ENCODE results near the gene CAB39.
"Not testable (repeated sequence)": the region's sequence is repeated elsewhere in the genome, so short reads cannot be mapped to it uniquely, and the experiment has no call there.

The CAB39 gene

DNA sequence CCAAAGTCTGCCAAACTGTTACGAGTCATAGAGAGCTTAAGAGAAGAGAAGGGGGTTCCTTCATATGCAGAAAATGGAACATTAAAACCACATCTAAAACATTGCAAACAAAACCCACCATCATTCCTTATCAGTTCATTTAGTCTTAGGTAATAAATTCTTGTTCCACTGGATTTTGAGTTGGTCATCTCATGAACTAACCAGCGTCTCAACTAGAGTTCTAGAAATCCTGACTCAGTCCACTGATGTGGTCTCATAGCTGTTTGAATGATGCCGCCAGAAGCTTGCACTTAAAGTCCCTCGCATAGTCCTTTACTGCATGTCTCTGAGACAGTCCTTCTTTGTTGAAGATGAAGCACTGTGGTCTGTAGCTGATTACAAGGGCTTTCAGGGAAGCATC is 15.0 kb upstream of the CAB39 start:
- TF ChIP-seq, protein P1, sequence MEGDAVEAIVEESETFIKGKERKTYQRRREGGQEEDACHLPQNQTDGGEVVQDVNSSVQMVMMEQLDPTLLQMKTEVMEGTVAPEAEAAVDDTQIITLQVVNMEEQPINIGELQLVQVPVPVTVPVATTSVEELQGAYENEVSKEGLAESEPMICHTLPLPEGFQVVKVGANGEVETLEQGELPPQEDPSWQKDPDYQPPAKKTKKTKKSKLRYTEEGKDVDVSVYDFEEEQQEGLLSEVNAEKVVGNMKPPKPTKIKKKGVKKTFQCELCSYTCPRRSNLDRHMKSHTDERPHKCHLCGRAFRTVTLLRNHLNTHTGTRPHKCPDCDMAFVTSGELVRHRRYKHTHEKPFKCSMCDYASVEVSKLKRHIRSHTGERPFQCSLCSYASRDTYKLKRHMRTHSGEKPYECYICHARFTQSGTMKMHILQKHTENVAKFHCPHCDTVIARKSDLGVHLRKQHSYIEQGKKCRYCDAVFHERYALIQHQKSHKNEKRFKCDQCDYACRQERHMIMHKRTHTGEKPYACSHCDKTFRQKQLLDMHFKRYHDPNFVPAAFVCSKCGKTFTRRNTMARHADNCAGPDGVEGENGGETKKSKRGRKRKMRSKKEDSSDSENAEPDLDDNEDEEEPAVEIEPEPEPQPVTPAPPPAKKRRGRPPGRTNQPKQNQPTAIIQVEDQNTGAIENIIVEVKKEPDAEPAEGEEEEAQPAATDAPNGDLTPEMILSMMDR (IDR thresholded peaks at IDR 0.05; ENCODE audit: low read depth, low read length, missing control alignments), result no peak
- no peak overlapping the region for H3K4me3 ChIP-seq (replicated peaks; ENCODE audit: low read depth, low read length)
- DNase-seq (ENCODE audit: extremely low read depth, low read depth), result no peak

DNA sequence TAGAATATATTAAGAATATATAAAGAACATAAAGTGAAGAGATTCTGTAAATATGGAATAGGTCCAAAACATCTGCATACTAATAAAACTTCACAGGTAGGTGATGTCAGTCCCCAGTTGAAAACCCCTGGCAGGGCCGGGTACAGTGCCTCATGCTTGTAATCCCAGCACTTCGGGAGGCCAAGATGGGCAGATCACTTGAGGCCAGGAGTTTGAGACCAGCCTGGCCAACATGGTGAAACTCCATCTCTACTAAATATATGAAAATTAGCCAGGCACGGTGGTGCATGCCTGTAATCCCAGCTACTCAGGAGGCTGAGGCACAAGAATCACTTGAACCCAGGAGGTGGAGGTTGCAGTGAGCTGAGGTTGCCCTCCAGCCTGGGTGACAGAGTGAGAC is 13.9 kb upstream of the CAB39 start:
- DNase-seq (ENCODE audit: extremely low read depth, low read depth); H3K4me3 ChIP-seq (replicated peaks; ENCODE audit: low read depth, low read length): not testable (repeated sequence)

GRCh38 chr2:230700447-230700846 is 12.2 kb upstream of the CAB39 start:
- H3K4me3 ChIP-seq (replicated peaks; ENCODE audit: low read depth, low read length), result no peak overlapping the region
- no peak for DNase-seq (ENCODE audit: extremely low read depth, low read depth)
- TF ChIP-seq, protein P1 (IDR thresholded peaks at IDR 0.05; ENCODE audit: low read depth, low read length, missing control alignments), result no peak

DNA sequence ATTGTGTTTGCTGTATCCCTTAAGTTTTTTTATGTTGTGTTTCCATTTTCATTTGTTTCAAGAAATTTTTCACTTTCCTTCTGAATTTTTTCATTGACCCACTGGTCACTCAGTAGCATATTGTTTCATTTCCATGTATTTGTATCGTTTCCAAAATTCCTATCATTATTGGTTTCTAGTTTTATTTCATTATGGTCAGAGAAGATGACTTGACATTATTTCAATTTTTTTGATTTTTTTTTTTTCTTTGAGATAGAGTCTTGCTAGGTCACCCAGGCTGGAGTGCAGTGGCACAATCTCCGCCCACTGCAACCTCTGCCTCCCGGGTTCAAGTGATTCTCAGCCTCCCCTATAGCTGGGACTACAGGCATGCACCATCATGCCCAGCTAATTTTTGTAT is 11.3 kb upstream of the CAB39 start:
- TF ChIP-seq, protein P1 (IDR thresholded peaks at IDR 0.05; ENCODE audit: low read depth, low read length, missing control alignments), result no peak
- no peak for DNase-seq (ENCODE audit: extremely low read depth, low read depth)
- H3K4me3 ChIP-seq (replicated peaks; ENCODE audit: low read depth, low read length), result no peak overlapping the region

- not testable (repeated sequence) for H3K4me3 ChIP-seq (replicated peaks; ENCODE audit: low read depth, low read length); DNase-seq (ENCODE audit: extremely low read depth, low read depth)
Observed at GRCh38 chr2:230702457-230702856, 10.2 kb upstream of the CAB39 start.

DNA sequence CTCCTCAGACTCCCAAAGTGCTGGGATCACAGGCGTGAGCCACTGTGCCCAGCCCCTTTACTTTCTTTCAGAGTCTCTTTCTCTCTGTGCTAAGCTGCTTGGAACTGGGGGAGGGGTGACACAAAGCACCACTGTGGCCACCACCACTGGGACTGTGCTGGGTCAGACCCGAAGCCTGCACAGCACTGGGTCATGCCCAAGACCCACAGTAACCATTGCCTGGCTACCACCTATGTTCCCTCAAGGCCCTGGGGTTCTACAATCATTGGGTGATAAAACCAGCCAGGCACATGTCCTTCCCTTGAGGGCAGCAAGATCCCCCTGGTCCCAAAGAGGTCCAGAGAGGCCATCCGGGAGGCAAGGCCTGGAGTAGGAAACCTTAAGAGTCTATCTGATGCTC is 9.1 kb upstream of the CAB39 start:
- DNase-seq (ENCODE audit: extremely low read depth, low read depth), result no peak
- TF ChIP-seq, protein P1 (IDR thresholded peaks at IDR 0.05; ENCODE audit: low read depth, low read length, missing control alignments), result no peak
- no peak overlapping the region for H3K4me3 ChIP-seq (replicated peaks; ENCODE audit: low read depth, low read length)

- TF ChIP-seq, protein P1 (IDR thresholded peaks at IDR 0.05; ENCODE audit: low read depth, low read length, missing control alignments), result no peak
- DNase-seq (ENCODE audit: extremely low read depth, low read depth), result no peak
Observed at GRCh38 chr2:230706053-230706521, 6.6 kb upstream of the CAB39 start.

DNA sequence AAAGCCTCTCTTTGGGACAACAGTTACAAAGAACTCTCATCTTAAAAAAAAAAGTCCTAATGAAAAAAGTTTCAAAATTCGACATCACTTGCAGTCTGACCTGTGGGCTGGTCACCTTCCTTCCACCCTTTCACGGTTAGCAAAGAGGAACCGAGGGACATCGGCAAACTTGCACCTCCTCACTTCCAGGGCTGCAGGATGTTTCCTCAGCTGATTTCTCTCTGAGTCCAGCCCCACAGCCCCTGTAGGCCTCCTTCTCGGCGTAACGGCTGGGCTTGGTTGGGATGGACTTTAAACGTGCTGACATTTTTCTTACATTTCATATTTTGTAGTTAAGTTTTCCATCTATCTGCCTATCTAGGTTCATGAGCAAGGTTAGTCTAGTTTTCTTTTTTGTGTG is 5.7 kb upstream of the CAB39 start:
- no peak for DNase-seq (ENCODE audit: extremely low read depth, low read depth)
- TF ChIP-seq, protein P1 (IDR thresholded peaks at IDR 0.05; ENCODE audit: low read depth, low read length, missing control alignments), result no peak
- no peak overlapping the region for H3K4me3 ChIP-seq (replicated peaks; ENCODE audit: low read depth, low read length)

More at GRCh38 chr2:230706053-230706521, 6.6 kb upstream of the CAB39 start:
- H3K4me3 ChIP-seq (replicated peaks; ENCODE audit: low read depth, low read length), result no peak overlapping the region
